ENCODE measurements around the gene CNEP1R1.

GRCh38 chr16:50002190-50002589 lies 22.8 kb upstream of the CNEP1R1 start:
- TF ChIP-seq CTCF (IDR thresholded peaks at IDR 0.05) (no peak), POLR2A (IDR thresholded peaks at IDR 0.05) (no peak)
